K562 (cell line): ENCODE data around the gene PRSS53. TPM values are rescaled to one million over a fixed set of nuclear protein-coding genes. Genes with fewer than 3 reads are reported as not detected.

Source experiments
- CREB3L1 ChIP-seq: fragments of 450-650 bp; IDR thresholded peaks from 2 replicates; pipeline ENCODE4 v1.6.1; 2014; ENCODE audit warnings: low read depth, mild to moderate bottlenecking, moderate library complexity, borderline replicate concordance
- ERF ChIP-seq: fragments of 450-650 bp; formaldehyde crosslinking; IDR thresholded peaks from 2 replicates; pipeline ENCODE4 v1.4.0; 2020; ENCODE audit warnings: mild to moderate bottlenecking, mixed read lengths
- ESRRA ChIP-seq: fragments of 450-650 bp; IDR thresholded peaks from 2 replicates; pipeline ENCODE4 v1.6.1; 2014; ENCODE audit warnings: low read depth, mild to moderate bottlenecking, moderate library complexity, borderline replicate concordance
- ETV5 ChIP-seq: sonication (generic); formaldehyde crosslinking; IDR thresholded peaks from 2 replicates; pipeline ENCODE4 v1.4.0; 2020; ENCODE audit warnings: low read depth, mild to moderate bottlenecking, missing genetic modification reagents
- FOXK2 ChIP-seq, 2 experiments: fragments of 450-650 bp; IDR thresholded peaks in 1 of 2; conservative IDR thresholded peaks in 1 of 2; 2 replicates each; pipeline ENCODE4 v1.6.1; 2016; ENCODE audit warnings: low read depth in 2 of 2, mild to moderate bottlenecking in 1 of 2
- HLTF ChIP-seq: fragments of 450-650 bp; IDR thresholded peaks from 2 replicates; pipeline ENCODE4 v1.6.1; 2016
- HOXB6 ChIP-seq: fragments of 250-450 bp; sonication (Bioruptor Pico); IDR thresholded peaks from 2 replicates; pipeline ENCODE4 v1.5.1; 2022; ENCODE audit warnings: mild to moderate bottlenecking, borderline replicate concordance
- KAT8 ChIP-seq: fragments of 450-650 bp; IDR thresholded peaks from 2 replicates; pipeline ENCODE4 v1.6.1; 2016; ENCODE audit warnings: low read depth, mild to moderate bottlenecking
- NR2C1 ChIP-seq, 2 experiments: fragments of 450-650 bp; IDR thresholded peaks; 2 replicates each; pipeline ENCODE4 v1.6.1; 2017; ENCODE audit warnings: mild to moderate bottlenecking in 2 of 2, antibody characterized with exemption in 1 of 2, inconsistent platforms in 1 of 2, missing compliant biosample characterization in 1 of 2, missing genetic modification characterization in 1 of 2
- POLR2A ChIP-seq: fragments of 450-650 bp; conservative IDR thresholded peaks from 2 replicates; pipeline ENCODE4 v1.6.1; 2016
- RUNX1 ChIP-seq: sonication (generic); IDR thresholded peaks from 2 replicates; pipeline ENCODE4 v1.6.1; 2016; ENCODE audit warnings: antibody characterized with exemption, low read depth
- SIN3A ChIP-seq, 2 experiments: fragments of 150-350 bp in 1 of 2; IDR thresholded peaks; 2 replicates each; pipeline ENCODE4 v1.6.1; 2011 to 2016; ENCODE audit warnings: borderline replicate concordance in 2 of 2, low read depth in 2 of 2, low read length in 2 of 2, mild to moderate bottlenecking in 2 of 2, moderate library complexity in 2 of 2; ENCODE audit not compliant: control insufficient read depth in 1 of 2
- SMAD2 ChIP-seq: fragments of 150-350 bp; IDR thresholded peaks from 2 replicates; pipeline ENCODE4 v1.6.1; 2014; ENCODE audit warnings: low read depth, mild to moderate bottlenecking, low read length
- SP1 ChIP-seq: sonication (generic); formaldehyde crosslinking; IDR thresholded peaks from 2 replicates; pipeline ENCODE4 v1.8.1; 2022; ENCODE audit warnings: mild to moderate bottlenecking, missing genetic modification reagents
- SRSF3 ChIP-seq: fragments of 200-400 bp; formaldehyde crosslinking; IDR thresholded peaks from 2 replicates; pipeline ENCODE4 v1.6.1; 2016; ENCODE audit warnings: mild to moderate bottlenecking, low read length, moderate library complexity; ENCODE audit not compliant: insufficient read depth
- TARDBP ChIP-seq: fragments of 450-650 bp; IDR thresholded peaks from 2 replicates; pipeline ENCODE4 v1.6.1; 2016
- TBP ChIP-seq: optimal IDR thresholded peaks from 2 replicates; pipeline ENCODE3; 2011; ENCODE audit warnings: low read depth, low read length, improper control_type of control experiment
- YY1 ChIP-seq, 3 experiments: IDR thresholded peaks; 2 replicates each; pipeline ENCODE4 v1.6.1; 2011; ENCODE audit warnings: low read length in 2 of 3, mild to moderate bottlenecking in 2 of 3, moderate library complexity in 2 of 3, borderline replicate concordance in 1 of 3, control low read depth in 1 of 3, low read depth in 1 of 3; ENCODE audit not compliant: insufficient read depth in 3 of 3, insufficient replicate concordance in 2 of 3, control insufficient read depth in 1 of 3, insufficient read length in 1 of 3; ENCODE audit errors: extremely low read depth in 1 of 3
- ZFPM2 ChIP-seq: fragments of 250-450 bp; sonication (Bioruptor Pico); IDR thresholded peaks from 2 replicates; pipeline ENCODE4 v1.5.1; 2022; ENCODE audit warnings: mild to moderate bottlenecking
- ZNF212 ChIP-seq: fragments of 450-650 bp; formaldehyde crosslinking; IDR thresholded peaks from 2 replicates; pipeline ENCODE4 v1.4.0; 2020; ENCODE audit warnings: mild to moderate bottlenecking
- ZNF561 ChIP-seq: fragments of 450-650 bp; formaldehyde crosslinking; conservative IDR thresholded peaks from 2 replicates; pipeline ENCODE4 v1.4.0; 2020; ENCODE audit warnings: mild to moderate bottlenecking, moderate library complexity
- polyA plus RNA-seq, 8 experiments: library from polyadenylated mRNA; depleted of rRNA in 4 of 8; stranded (reverse) in 5 of 8; unstranded in 3 of 8; fragments of >200 nt; fragmentation: Nextera tagmentation in 2 of 8; fragmentation: Illumina TruSeq in 1 of 8; extraction: Ambion mirVana in 2 of 8; extraction: Trizol in 1 of 8; gene quantifications; 2 replicates each; pipeline versions ENCODE4 v1.2.1 to v1.2.3, GENCODE V29; 2011 to 2014; ENCODE audit warnings: inconsistent platforms in 1 of 8, missing spikeins in 1 of 8
- total RNA-seq, 7 experiments: library from RNA; depleted of rRNA in 6 of 7; stranded (reverse); fragments of >200 nt in 6 of 7; fragmentation: Illumina TruSeq in 2 of 7; extraction: Trizol in 2 of 7; gene quantifications; 2 replicates each; pipeline versions ENCODE4 v1.2.1 to v1.2.3, GENCODE V29; 2011 to 2021; ENCODE audit warnings: low replicate concordance in 1 of 7
- TF ChIP-seq, protein P1 (sequence below): sonication (generic); formaldehyde crosslinking; IDR thresholded peaks from 2 replicates; pipeline ENCODE4 v1.8.0; 2022; ENCODE audit warnings: mild to moderate bottlenecking, missing genetic modification reagents

The PRSS53 gene
- total and polyA plus RNA-seq, 9 of the 15 experiments (the other 6 are each of a cell fraction or from before 2014, with no cell fraction given), result 0.40 to 1.9 (median 0.78) TPM; not detected in 2

DNA sequence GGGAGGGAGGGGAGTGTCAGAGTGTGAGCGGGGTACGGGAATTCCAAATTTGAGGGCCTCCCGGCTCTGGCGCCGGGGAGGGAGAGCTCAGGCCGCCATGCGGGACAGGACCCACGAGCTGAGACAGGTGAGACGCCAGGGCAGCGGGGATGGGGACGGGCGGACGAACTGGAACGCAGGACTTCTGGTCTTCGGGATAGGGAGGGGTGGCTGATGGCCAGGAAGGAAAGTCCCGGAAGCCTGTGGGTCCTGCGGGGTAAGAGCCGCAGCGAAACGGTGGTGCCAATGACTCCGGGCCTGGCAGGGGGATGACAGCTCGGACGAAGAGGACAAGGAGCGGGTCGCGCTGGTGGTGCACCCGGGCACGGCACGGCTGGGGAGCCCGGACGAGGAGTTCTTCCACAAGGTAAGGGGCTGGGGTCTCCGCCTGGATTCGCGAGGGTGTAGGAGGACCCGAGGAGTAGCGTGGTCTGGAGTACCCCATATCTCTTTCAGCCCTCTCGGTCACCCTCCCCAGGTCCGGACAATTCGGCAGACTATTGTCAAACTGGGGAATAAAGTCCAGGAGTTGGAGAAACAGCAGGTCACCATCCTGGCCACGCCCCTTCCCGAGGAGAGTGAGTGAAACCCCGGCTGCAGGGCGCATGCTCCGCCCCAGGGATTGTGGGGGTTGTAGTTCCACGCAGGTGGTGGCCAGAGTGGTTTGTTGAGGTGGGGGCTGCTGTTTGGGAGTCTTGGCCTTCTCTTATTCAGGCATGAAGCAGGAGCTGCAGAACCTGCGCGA lies 54.8 kb downstream of the PRSS53 start (continued):
- TF ChIP-seq POLR2A (0 out of 2 replicates have a peak, but pooled peaks have one; percentile 23), YY1 (IDR thresholded peaks at IDR 0.05; ENCODE audit: borderline replicate concordance in 1 of 3, control insufficient read depth in 1 of 3, extremely low read depth in 1 of 3, insufficient read depth in 3 of 3, insufficient read length in 1 of 3, insufficient replicate concordance in 2 of 3, low read depth in 1 of 3, low read length in 2 of 3) (peak in 1 of 3 experiments; percentile 13), KAT8 (no peak), ETV5 (peak; percentile 9; the same call in 1 of the 2 replicates), RUNX1 (no peak), SP1 (peak; percentile 76), NR2C1 (IDR thresholded peaks at IDR 0.05) (no peak), NR2C1 (tag; IDR thresholded peaks at IDR 0.05) (peak; percentile 51; the same call in 1 of the 2 replicates), ZNF212 (CRISPR knock-in tag) (no peak), HOXB6 (no peak), SIN3A (IDR thresholded peaks at IDR 0.05; ENCODE audit: borderline replicate concordance in 2 of 2, control insufficient read depth in 1 of 2, low read depth in 2 of 2, low read length in 2 of 2) (peak in 1 of 2 experiments; percentile 71; a peak in 1 of 4 replicates), SMAD2 (no peak), CREB3L1 (peak; percentile 54; the same call in 1 of the 2 replicates), HLTF (no peak), ZFPM2 (CRISPR knock-in tag) (0 out of 2 replicates have a peak, but pooled peaks have one; percentile 31), ZNF561 (CRISPR knock-in tag) (no peak), ERF (CRISPR knock-in tag) (no peak), ESRRA (0 out of 2 replicates have a peak, but pooled peaks have one; percentile 17), FOXK2 (conservative IDR thresholded peaks at IDR 0.05 in 1 of 2, IDR thresholded peaks at IDR 0.05 in 1 of 2; ENCODE audit: low read depth in 2 of 2) (peak; percentile 19 to 53; a peak in 1 of 4 replicates), TARDBP (no peak), SRSF3 (no peak), TBP (peak; percentile 80)
- TF ChIP-seq, protein P1, sequence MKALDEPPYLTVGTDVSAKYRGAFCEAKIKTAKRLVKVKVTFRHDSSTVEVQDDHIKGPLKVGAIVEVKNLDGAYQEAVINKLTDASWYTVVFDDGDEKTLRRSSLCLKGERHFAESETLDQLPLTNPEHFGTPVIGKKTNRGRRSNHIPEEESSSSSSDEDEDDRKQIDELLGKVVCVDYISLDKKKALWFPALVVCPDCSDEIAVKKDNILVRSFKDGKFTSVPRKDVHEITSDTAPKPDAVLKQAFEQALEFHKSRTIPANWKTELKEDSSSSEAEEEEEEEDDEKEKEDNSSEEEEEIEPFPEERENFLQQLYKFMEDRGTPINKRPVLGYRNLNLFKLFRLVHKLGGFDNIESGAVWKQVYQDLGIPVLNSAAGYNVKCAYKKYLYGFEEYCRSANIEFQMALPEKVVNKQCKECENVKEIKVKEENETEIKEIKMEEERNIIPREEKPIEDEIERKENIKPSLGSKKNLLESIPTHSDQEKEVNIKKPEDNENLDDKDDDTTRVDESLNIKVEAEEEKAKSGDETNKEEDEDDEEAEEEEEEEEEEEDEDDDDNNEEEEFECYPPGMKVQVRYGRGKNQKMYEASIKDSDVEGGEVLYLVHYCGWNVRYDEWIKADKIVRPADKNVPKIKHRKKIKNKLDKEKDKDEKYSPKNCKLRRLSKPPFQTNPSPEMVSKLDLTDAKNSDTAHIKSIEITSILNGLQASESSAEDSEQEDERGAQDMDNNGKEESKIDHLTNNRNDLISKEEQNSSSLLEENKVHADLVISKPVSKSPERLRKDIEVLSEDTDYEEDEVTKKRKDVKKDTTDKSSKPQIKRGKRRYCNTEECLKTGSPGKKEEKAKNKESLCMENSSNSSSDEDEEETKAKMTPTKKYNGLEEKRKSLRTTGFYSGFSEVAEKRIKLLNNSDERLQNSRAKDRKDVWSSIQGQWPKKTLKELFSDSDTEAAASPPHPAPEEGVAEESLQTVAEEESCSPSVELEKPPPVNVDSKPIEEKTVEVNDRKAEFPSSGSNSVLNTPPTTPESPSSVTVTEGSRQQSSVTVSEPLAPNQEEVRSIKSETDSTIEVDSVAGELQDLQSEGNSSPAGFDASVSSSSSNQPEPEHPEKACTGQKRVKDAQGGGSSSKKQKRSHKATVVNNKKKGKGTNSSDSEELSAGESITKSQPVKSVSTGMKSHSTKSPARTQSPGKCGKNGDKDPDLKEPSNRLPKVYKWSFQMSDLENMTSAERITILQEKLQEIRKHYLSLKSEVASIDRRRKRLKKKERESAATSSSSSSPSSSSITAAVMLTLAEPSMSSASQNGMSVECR (CRISPR knock-in tag), result peak; percentile 25; the same call in 1 of the 2 replicates
